Kidney epithelial cell (primary cell): Measurements from ENCODE around the gene GZMM. TPM values are rescaled to one million over a fixed set of nuclear protein-coding genes. Genes with fewer than 3 reads are reported as not detected.

Experiments
- DNase-seq: peaks from one replicate; pipeline ENCODE4 v3.0.0-alpha.2; 2010; ENCODE audit warnings: low read depth
- H3K27me3 ChIP-seq: 2 replicates; pipeline ENCODE4 v1.6.0; 2011; ENCODE audit warnings: low read length; ENCODE audit not compliant: control insufficient read depth, insufficient read depth
- H3K36me3 ChIP-seq: 2 replicates; pipeline ENCODE4 v1.5.1; 2011; ENCODE audit warnings: low read length; ENCODE audit not compliant: control insufficient read depth, insufficient read depth
- H3K4me3 ChIP-seq: 2 replicates; pipeline ENCODE4 v1.5.1; 2011; ENCODE audit warnings: low read depth, mild to moderate bottlenecking, control low read depth, low read length
- CTCF ChIP-seq: IDR thresholded peaks from 2 replicates; pipeline ENCODE4 v1.5.1; 2011; ENCODE audit warnings: mild to moderate bottlenecking, moderate library complexity, low read length, control low read depth, inconsistent platforms; ENCODE audit not compliant: insufficient read depth, poor library complexity, severe bottlenecking
- total RNA-seq: library from RNA; depleted of rRNA; stranded (reverse); fragments of >200 nt; gene quantifications from 2 replicates; pipeline ENCODE4 v1.2.3, GENCODE V29; 2015

The GZMM gene
- total RNA-seq, 1 donor from 2014 or later = not detected

GRCh38 chr19:573519-573825 lies 29.6 kb downstream of the GZMM start:
- no peak for DNase-seq
- TF ChIP-seq CTCF = no peak

GRCh38 chr19:574658-575526 lies 31.0 kb downstream of the GZMM start:
- DNase-seq = no peak
- Histone ChIP-seq H3K4me3 (peak overlapping the region; percentile 33), H3K27me3 (no peaks in the 10 kb centered on the region), H3K36me3 (peaks cover 1% of the 10 kb centered on the region)
- TF ChIP-seq CTCF = no peak

More at GRCh38 chr19:573519-573825, 29.6 kb downstream of the GZMM start:
- no peaks in the 10 kb centered on the region for H3K27me3 ChIP-seq
- H3K36me3 ChIP-seq = peaks cover 1% of the 10 kb centered on the region
- H3K4me3 ChIP-seq = peak overlapping the region; percentile 83

- DNase-seq = no peak
- no peaks in the 10 kb centered on the region for H3K27me3 ChIP-seq
- H3K4me3 ChIP-seq = peak overlapping the region; percentile 33
- H3K36me3 ChIP-seq = peaks cover 1% of the 10 kb centered on the region
- no peak for TF ChIP-seq CTCF
Observed at GRCh38 chr19:575527-576506, 32.0 kb downstream of the GZMM start.

GRCh38 chr19:576768-577438 lies 33.0 kb downstream of the GZMM start:
- no peaks in the 10 kb centered on the region for H3K27me3 ChIP-seq
- DNase-seq = no peak
- H3K4me3 ChIP-seq = no peak overlapping the region

More at GRCh38 chr19:576768-577438, 33.0 kb downstream of the GZMM start:
- peaks cover 6% of the 10 kb centered on the region for H3K36me3 ChIP-seq
- no peak for TF ChIP-seq CTCF
